ENCODE data around the gene SPAST.
"Not testable (repeated sequence)": the region's sequence is repeated elsewhere in the genome, so short reads cannot be mapped to it uniquely, and the experiment has no call there.

Gene SPAST

DNA sequence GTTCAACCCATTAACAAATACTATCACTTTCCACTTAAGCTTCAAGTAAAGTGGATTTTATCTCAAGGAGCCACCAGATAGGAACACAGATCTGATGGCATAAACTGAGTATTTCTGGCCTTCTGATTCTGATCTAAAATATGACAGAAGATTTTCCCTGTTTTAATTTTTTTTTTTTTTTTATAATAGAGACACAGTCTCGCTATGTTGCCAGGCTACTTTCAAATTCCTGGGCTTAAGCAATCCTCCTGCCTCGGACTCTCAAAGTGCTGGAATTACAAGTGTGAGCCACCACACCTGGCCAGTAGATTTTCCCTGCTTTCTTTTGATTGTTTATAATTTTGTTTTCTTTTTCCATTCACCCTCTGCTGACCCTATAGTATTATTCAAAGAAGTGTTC lies 65.7 kb downstream of the SPAST start:
- no peak for DNase-seq

DNA sequence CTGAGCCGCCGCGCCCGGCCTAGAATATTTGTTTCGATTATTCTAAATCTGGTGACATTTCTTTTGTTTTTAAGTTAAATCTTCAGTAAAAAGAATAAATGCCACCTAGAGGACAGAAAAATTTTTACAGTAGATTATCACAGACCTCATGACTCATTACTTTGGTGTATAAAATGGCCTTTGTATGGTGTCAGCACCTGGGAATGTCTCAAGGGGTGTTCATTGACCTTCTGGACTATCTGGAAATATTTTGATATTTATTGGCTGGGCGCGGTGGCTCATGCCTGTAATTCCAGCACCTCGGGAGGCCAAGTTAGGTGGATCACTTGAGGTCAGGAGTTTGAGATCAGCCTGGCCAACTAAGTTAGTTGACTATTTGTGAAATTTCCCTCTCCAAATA lies 72.1 kb downstream of the SPAST start:
- no peak for DNase-seq

DNA sequence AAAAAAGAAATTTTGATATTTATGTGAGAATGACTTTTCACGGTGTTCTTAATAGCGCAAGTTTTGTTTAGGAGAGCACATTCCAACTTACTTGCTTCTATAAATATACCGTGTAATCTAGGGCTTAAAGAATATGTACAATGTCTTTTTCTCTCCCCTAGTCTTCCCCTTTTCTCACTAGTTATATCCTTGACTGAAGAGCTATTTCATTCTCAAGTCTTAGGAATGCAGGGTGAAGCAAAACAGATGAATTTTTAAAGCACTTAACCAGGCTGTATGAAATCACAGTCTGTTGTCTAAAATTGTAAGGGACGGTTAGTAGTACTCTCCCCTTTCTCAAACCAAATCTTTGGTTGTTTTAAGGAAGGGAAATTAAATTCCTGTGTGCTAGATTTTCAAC lies 72.7 kb downstream of the SPAST start:
- DNase-seq = no peak

DNA sequence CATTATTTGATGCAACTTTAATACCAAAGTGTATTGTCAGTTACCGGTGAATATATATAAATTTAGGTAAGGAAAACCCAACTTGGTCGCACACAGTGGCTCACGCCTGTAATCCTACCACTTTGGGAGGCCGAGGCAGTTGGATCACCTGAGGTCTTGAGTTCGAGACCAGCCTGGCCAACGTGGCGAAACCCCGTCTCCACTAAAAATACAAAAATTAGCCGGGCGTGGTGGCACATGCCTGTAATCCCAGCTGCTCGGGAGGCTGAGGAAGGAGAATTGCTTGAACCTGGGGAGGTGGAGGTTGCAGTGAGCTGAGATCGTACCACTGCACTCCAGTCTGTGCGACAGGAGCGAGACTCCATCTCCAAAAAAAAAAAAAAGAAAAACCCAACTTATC lies 88.2 kb downstream of the SPAST start:
- DNase-seq = not testable (repeated sequence)

DNA sequence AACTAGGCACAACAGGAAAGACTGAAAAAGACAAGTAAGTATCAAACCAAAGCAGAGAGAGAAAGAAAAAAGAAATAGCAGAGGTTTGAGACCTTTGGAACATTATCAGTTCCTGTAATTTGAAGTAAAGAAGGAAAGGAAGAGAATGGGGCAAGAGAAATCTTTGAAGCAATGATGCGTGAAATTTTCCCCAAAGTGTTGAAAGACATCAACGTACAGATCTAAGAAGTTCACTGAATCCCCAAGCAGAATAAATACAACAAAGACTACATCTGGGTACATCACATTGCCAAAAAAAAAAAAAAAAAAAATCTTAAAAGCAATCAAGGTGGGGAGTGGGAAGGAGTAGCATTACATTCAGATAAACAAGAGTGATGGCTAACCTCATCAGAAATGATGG lies 96.3 kb downstream of the SPAST start:
- no peak for DNase-seq

DNA sequence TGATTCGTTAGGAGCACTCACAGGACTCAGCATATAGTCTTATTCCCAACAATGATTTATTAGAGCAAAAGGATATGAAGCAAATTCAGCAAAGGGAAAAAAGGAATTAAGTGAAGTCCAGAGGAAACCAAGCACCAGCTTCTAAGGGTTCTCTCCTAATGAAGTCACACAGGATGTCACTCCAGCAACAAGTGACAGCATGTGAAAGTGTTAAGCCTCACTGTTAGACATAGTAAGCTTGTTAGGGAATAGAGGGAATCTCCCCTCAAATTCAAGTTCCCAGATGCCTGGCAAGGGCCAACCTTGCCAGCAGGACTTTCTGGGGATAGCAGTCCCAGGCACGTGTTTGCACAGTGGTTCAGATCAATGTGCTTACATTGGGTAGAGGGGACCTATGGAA lies 97.9 kb downstream of the SPAST start:
- DNase-seq = no peak

DNA sequence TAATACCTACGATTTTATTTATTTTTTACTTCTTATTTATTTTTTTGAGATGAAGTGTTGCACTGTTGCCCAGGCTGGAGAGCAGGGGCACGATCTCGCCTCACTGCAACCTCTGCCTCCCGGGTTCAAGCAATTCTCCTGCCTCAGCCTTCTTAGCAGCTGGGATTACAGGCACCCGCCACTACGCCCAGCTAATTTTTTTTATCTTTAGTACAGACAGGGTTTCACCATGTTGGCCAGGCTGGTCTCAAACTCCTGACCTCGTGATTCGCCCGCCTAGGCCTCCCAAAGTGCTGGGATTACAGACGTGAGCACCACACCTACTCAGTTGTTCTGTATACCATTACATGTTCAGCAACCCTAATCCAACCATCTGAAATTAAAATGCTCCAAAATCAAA lies 100.9 kb downstream of the SPAST start:
- not testable (repeated sequence) for DNase-seq

DNA sequence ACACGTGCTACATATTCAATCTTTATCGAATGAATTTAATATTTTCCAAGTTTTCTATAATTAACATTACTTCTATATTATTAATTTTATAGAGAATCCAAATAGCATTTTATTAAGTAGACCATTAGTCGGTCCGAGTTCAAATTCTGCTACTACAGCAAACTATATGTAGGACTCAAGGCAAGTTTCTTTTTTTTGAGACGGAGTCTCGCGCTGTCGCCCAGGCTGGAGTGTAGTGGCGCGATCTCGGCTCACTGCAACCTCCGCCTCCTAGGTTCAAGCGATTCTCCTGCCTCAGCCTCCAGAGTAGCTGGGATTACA lies 101.6 kb downstream of the SPAST start:
- DNase-seq = not testable (repeated sequence)

DNA sequence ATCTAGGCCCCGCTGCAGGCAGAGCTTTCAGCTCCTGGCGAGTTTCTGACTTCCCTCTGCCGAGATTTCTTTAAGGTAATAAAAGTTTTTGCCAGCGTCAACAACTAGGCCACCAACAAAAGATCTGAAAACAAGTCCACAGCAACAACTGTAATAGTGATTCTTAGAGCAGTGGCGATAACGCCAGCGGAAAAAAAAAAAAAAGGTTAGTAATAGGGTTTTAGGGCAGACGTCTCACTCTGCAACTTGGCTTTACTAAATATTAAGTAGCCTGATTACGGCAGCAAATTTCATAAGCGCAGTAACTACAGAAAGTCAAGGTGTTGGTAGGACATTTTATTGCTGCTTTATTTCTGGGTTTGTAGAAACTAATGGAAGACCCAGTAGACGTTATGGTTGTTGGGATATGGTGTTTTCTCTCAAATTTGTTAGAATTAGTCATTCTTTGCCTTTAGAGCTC lies 102.8 kb downstream of the SPAST start:
- DNase-seq = no peak

DNA sequence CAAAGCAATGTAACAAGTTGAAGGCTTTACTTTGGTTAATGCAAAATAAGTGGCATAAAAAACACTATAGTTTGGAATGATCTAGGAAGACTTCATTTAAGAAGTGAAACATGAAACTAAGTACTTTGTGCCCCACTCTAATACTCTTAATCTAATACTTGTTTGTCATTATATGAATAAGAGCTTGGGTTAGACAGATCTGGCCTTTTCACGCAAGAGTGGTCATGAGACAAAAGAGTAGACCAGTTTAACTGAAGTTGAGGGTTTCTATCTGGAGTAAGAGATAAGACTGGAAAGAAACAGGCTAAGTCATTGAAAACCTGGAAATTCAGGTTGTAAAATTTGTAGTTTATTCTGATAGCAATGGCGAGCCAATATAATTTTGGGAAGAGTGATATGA lies 105.2 kb downstream of the SPAST start:
- no peak for DNase-seq

DNA sequence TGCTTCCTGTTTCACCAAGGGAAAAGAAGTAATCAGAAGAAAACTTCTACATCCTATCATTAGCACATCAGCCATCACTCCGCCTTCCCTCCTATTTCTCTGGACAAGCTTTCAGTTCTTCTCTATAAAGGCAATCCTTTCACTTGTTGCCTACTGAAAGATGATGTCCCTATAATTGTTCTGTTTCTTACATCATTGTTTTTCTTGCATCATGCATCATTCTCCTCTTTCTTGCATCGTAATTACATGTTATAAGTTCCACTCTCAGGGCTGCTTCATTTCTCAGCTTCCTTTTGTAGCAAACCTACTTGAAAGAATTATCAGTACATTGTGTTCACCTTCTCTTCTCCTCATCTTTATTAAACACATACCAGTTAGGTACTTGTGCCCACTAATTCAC lies 109.5 kb downstream of the SPAST start:
- no peak for DNase-seq

DNA sequence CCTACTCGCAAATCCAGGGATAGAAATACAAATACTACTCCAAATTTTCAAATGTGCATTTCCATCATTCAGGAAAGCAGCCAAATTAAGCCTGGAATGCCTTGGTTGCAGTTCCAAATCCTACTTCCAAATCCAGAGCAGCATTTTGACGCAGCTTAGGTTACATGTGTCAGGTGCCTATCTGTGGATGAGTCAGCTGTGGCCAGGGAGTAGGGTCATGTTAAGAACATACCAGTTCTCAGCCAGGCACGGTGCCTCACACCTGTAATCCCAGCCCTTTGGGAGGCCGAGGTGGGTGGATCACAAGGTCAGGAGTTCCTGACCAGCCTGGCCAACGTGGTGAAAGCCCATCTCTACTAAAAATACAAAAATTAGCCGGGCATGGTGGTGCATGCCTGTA lies 119.3 kb downstream of the SPAST start:
- no peak for DNase-seq

DNA sequence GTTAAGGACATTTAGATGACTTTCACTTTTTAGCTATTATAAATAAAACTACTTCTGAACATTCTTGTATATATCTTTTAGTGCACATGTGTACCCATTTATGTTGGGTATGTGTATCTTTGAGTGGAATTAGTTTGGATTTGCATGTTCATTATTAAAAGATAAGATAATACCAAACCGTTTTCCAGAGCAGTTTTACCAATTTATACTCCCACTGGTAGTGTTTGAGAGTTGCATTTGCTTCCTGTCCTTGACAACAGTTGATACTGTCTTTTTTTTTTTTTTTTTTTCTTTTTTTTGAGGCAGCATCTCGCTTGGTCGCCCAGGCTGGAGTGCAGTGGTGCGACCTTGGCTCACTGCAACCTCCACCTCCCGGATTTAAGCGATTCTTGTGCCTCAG lies 125.7 kb downstream of the SPAST start:
- no peak for DNase-seq

DNA sequence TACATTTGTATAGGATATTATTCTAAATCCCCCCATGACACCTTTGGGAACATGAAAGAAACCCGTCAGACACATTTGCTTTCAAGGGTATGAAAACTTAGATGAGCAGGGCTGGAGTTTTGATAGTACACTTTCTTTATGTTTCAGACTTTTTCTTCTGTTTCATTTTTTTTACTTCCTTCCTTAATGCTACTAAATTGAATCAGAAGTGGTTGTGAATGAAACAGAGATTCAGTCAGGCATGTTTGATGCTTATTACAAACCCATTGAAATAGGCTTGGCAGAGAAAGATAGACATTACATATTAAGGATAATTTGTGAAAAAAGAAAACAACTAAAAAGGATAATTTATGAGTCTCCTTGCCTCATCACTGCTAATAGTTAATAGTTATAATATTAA lies 129.1 kb downstream of the SPAST start:
- DNase-seq = no peak

DNA sequence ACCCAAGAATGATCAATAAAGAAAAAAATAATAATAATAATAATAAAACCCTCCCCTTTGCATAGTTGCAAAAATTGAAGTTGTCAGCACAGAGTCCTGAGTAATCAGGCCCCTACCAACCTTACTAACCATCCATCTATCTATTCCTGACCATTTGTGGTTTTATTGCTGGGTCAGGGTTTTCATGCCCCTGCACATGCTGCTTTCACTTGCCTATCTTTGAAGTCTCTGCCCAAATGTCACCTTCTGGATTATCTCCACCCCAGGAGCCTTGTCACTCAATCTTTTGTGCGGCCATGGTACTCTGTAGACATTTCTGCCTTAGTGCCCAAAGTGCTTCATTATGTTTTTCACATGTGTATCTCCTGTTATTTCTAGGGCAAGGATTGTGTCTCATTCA lies 137.5 kb downstream of the SPAST start:
- DNase-seq = no peak

DNA sequence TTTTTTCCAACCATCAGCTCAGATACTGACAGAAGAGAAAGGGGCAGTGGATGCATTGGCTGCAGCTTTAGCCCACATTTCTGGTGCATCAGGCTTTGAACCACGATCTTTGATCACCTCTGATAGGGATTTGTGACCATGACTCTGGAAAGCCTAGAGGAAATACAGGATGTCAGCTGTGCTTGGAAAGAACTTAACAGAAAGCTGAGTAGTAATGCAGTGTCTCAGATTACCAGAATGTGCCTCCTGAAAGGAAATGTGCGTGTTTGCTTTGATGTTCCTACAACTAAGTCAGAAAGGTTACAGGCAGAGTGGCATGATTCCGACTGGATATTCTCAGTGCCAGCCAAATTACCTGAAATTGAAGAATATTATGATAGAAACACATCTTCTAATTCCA lies 140.1 kb downstream of the SPAST start:
- not testable (repeated sequence) for DNase-seq
